BLaER1 (cell line): ENCODE data around the gene NAV2.

Experiments used
- H3K27ac ChIP-seq: shearing (Covaris generic); formaldehyde crosslinking; 2 replicates; pipeline ENCODE4 v1.8.1; 2022
- H3K27me3 ChIP-seq: shearing (Covaris generic); formaldehyde crosslinking; 2 replicates; pipeline ENCODE4 v1.8.1; 2022
- H3K36me3 ChIP-seq: shearing (Covaris generic); formaldehyde crosslinking; 2 replicates; pipeline ENCODE4 v1.8.1; 2022
- H3K4me1 ChIP-seq: shearing (Covaris generic); formaldehyde crosslinking; 2 replicates; pipeline ENCODE4 v1.8.1; 2022
- H3K4me2 ChIP-seq: shearing (Covaris generic); formaldehyde crosslinking; 2 replicates; pipeline ENCODE4 v1.8.1; 2022
- H3K4me3 ChIP-seq: shearing (Covaris generic); formaldehyde crosslinking; 2 replicates; pipeline ENCODE4 v1.8.1; 2022
- H3K9ac ChIP-seq: shearing (Covaris generic); formaldehyde crosslinking; 2 replicates; pipeline ENCODE4 v1.8.1; 2022
- H3K9me3 ChIP-seq: shearing (Covaris generic); formaldehyde crosslinking; 2 replicates; pipeline ENCODE4 v1.8.1; 2022
- H4K20me1 ChIP-seq: shearing (Covaris generic); formaldehyde crosslinking; 2 replicates; pipeline ENCODE4 v1.8.1; 2022
- Cebpa-rat ChIP-seq: shearing (Covaris generic); IDR thresholded peaks from 2 replicates; pipeline ENCODE4 v1.8.1; 2022

NAV2 gene

DNA sequence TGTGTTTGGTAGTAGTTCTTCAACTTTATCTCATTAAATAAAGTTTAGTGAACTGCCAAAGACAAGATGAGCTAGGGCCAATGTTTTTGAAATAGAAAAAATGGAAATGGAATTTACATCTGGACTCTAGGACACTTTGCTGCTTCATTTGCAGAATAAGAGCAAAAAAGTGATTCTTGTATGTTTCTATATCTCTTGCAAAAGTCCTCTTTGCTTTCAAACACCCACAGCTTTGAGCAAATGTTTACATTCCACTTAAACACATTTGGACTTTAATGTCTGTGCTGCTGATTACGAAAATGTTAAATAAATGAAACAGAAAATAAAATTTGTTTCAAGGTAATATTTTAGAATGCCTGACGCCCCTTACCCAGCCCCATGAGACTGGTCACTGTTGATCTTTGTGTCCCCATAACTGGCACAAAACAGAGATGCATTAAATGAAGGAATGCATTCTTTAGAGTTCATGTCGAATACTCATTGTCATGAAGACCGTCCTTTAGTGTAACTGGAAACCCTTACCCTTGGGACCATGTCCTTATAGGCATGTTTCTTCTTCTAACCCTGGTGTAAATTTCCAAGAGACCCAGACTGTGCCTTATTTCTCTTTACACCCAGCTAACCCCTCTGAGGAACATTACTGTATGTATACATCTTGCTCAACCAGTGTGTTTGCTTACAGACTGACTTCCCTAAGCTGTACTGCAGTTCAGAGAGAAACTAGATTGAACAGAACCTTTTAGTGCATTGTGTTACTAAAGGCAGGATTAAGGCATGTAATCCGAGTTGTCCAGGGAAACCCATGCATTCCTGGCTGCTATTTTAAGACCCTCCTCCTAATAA, 199.7 kb downstream of the NAV2 start:
- Histone ChIP-seq H3K27me3 (no peaks in the 10 kb centered on the region), H3K27ac (no peak overlapping the region), H3K4me1 (no peaks in the 10 kb centered on the region), H3K36me3 (no peaks in the 10 kb centered on the region), H3K9me3 (no peaks in the 10 kb centered on the region), H3K4me3 (no peak overlapping the region), H3K4me2 (no peak overlapping the region), H4K20me1 (no peaks in the 10 kb centered on the region), H3K9ac (no peak overlapping the region)
- no peak for TF ChIP-seq Cebpa-rat

DNA sequence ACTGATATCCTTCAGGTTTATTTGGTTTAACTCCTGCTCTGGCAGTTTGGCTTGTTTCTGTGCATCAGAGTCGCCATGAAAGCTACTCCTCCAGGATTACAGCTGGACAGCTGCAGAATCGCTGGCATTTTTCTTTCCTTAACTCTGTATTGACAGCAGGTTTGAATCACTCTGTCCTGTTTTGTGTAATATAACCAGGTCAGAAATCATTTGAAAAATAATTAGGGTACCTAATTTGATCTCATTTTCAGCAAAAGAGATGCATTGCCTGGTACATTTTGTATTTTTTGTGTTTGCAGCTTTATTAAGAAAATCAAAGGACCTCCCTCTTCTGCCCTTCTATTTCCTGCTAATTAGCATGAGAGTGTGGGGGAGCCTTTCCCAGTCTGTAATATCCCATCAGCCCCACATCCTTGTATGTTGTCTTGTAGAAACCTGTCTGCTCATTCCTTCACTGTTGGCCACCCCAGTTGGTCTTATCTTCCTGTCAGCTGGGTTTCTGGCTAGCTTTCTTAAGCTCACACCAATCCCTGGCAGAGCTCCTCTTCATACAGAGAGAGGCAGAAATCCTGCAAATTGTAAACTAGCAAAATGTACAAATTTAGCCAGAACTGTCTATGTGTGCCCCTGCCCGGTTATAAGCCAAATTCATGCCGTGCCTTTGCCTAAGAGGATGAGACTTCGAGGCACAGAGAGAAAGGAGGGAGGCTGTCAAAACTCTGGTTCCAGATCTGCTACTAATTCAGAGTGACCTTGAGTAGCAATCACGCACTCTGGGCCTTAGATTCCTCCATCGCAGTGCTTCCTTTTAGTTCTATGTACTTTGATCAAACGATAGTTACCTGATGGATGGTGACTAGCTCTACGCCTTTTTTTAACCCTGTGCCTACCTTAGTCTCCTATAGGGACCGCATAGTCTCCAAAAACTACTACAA, 200.6 kb downstream of the NAV2 start:
- Histone ChIP-seq H3K9me3 (no peaks in the 10 kb centered on the region), H4K20me1 (no peaks in the 10 kb centered on the region), H3K4me2 (no peak overlapping the region), H3K27me3 (no peaks in the 10 kb centered on the region), H3K4me3 (no peak overlapping the region), H3K36me3 (no peaks in the 10 kb centered on the region), H3K4me1 (no peaks in the 10 kb centered on the region), H3K27ac (no peak overlapping the region), H3K9ac (no peak overlapping the region)
- no peak for TF ChIP-seq Cebpa-rat

DNA sequence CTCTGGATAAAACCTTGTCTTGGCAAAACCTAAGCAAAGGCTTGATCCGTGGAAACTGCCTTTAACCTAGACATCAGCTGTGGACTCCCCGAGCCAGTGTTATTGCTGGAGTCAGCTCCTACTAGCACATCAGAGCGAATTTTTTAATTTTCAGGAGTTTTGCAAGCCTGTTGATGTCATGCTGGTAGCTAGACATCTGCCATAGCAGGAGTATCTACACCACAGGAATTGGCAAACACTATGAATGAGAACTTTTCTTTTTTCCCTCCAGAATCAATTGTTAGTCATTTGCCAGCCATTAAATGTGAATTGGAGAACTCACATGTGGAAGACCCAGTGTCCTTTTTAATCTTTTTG, 201.2 kb downstream of the NAV2 start:
- Histone ChIP-seq H3K4me3 (no peak overlapping the region), H3K9me3 (no peaks in the 10 kb centered on the region), H3K36me3 (no peaks in the 10 kb centered on the region), H3K27ac (no peak overlapping the region), H3K27me3 (no peaks in the 10 kb centered on the region), H3K4me2 (no peak overlapping the region), H4K20me1 (no peaks in the 10 kb centered on the region), H3K9ac (no peak overlapping the region), H3K4me1 (no peaks in the 10 kb centered on the region)
- no peak for TF ChIP-seq Cebpa-rat

GRCh38 chr11:19915808-19916207, 203.2 kb downstream of the NAV2 start:
- no peaks in the 10 kb centered on the region for H3K4me1 ChIP-seq
- no peak overlapping the region for H3K4me3 ChIP-seq
- H4K20me1 ChIP-seq: no peaks in the 10 kb centered on the region
- H3K9ac ChIP-seq: no peak overlapping the region
- no peak overlapping the region for H3K4me2 ChIP-seq
- TF ChIP-seq Cebpa-rat: no peak
- H3K27ac ChIP-seq: no peak overlapping the region
- no peaks in the 10 kb centered on the region for H3K9me3 ChIP-seq
- no peaks in the 10 kb centered on the region for H3K27me3 ChIP-seq
- H3K36me3 ChIP-seq: no peaks in the 10 kb centered on the region

GRCh38 chr11:19917069-19917468, 204.4 kb downstream of the NAV2 start:
- Histone ChIP-seq H4K20me1 (no peaks in the 10 kb centered on the region), H3K27ac (no peak overlapping the region), H3K9me3 (no peaks in the 10 kb centered on the region), H3K4me1 (no peaks in the 10 kb centered on the region), H3K9ac (no peak overlapping the region), H3K4me2 (no peak overlapping the region), H3K36me3 (no peaks in the 10 kb centered on the region), H3K27me3 (no peaks in the 10 kb centered on the region), H3K4me3 (no peak overlapping the region)
- TF ChIP-seq Cebpa-rat: no peak

- Histone ChIP-seq H4K20me1 (no peaks in the 10 kb centered on the region), H3K4me1 (no peaks in the 10 kb centered on the region), H3K36me3 (no peaks in the 10 kb centered on the region), H3K4me3 (no peak overlapping the region), H3K9me3 (no peaks in the 10 kb centered on the region), H3K4me2 (no peak overlapping the region), H3K27ac (no peak overlapping the region), H3K9ac (no peak overlapping the region), H3K27me3 (no peaks in the 10 kb centered on the region)
- no peak for TF ChIP-seq Cebpa-rat
Observed at GRCh38 chr11:19918302-19919049, 205.8 kb downstream of the NAV2 start.

DNA sequence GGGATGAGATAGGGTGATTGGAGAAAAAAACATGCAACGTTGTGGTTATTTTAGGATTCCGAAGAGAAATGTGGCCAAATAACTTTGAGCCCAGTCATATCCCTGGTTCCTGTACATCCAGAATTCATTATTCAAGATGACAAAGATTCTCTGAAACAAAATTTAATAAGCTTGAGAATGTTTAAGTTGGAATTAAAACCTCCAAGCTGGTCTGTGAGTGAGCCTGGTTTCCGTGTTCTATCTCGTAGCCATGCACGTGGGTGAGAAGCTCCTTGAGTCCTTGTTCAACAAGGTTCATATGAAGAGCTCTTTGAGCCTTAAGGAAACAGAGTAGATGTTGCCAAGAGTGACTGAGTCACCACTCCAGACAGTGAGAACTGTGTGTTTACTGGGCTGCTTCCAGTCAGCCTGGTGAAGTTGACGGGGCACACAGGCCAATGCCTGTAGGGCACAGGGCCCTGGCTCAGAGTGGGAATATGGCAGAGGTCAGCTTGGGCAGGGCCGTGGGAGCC, 206.5 kb downstream of the NAV2 start:
- Histone ChIP-seq H3K27ac (no peak overlapping the region), H3K4me1 (no peaks in the 10 kb centered on the region), H3K9ac (no peak overlapping the region), H3K36me3 (no peaks in the 10 kb centered on the region), H3K4me3 (no peak overlapping the region), H4K20me1 (no peaks in the 10 kb centered on the region), H3K9me3 (no peaks in the 10 kb centered on the region), H3K27me3 (no peaks in the 10 kb centered on the region), H3K4me2 (no peak overlapping the region)
- no peak for TF ChIP-seq Cebpa-rat

DNA sequence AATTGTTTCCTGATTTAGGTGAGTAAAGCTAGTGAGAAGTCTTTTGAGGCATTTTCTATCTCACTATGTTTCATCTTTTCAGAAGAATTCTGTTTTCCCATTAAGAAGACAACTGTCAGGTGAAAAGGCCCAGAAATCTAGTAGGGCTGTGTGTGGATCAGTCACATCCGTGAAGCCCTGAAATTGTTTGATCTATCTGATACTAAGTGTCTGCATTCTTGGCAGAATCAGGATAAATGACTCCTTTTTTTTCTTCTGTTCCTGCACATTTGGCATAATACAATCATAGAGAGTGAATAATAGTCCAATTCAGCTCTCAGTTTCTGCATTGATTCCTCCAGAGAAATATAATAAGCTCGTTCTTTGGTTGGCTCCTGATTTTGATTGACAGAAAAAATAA, 208.3 kb downstream of the NAV2 start:
- H4K20me1 ChIP-seq: no peaks in the 10 kb centered on the region
- H3K27ac ChIP-seq: no peak overlapping the region
- H3K4me1 ChIP-seq: no peaks in the 10 kb centered on the region
- no peak overlapping the region for H3K9ac ChIP-seq
- H3K36me3 ChIP-seq: no peaks in the 10 kb centered on the region
- no peaks in the 10 kb centered on the region for H3K9me3 ChIP-seq
- no peak overlapping the region for H3K4me2 ChIP-seq
- no peak overlapping the region for H3K4me3 ChIP-seq
- no peaks in the 10 kb centered on the region for H3K27me3 ChIP-seq
- no peak for TF ChIP-seq Cebpa-rat

DNA sequence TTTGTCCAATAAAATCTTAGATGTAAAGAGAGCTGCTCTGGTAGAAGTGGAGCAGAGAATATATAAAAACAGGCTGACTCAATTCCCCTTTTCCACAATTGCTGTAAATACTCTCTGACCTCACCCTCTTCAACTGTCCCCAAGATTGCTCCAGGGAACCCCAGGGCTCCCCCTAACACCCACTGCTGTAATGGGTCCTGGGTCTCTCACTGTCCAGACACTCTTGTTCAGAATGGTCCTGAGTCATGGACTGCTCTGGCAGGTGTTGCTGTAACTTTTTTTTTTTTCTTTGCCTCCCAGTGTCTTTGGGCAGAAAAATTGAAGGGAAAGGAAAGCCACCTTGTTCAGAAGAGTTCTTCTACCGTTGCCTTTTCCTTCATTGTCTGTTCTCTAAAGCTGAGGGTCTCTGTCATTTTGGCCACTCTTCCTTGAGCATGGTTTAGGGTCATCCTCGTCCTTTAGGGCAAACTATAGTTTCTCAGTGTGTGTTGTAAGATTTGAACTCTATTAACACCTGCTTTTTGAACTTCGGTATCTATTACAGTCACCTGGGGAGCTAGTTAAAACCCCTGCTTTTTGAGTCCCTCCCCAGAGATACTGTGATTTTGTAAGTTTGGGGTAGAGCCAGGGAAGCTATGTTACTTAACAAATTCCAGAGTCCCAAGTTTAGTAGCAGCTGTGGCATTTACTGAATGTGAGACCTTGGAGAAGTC, 209.5 kb downstream of the NAV2 start:
- H3K4me1 ChIP-seq: no peaks in the 10 kb centered on the region
- no peak overlapping the region for H3K27ac ChIP-seq
- H3K9ac ChIP-seq: no peak overlapping the region

More for the DNA sequence above, 209.5 kb downstream of the NAV2 start:
- no peaks in the 10 kb centered on the region for H3K36me3 ChIP-seq
- no peak for TF ChIP-seq Cebpa-rat
- no peaks in the 10 kb centered on the region for H3K9me3 ChIP-seq
- no peaks in the 10 kb centered on the region for H3K27me3 ChIP-seq
- H4K20me1 ChIP-seq: no peaks in the 10 kb centered on the region
- no peak overlapping the region for H3K4me3 ChIP-seq
- no peak overlapping the region for H3K4me2 ChIP-seq
